H1 (cell line): Measurements from ENCODE around the gene SURF2. TPM values are rescaled to one million over a fixed set of nuclear protein-coding genes. Genes with fewer than 3 reads are reported as not detected.

Experiments
- CTCF ChIA-PET: fragments of 300-600 bp; sonication (Branson Sonifier 250); formaldehyde crosslinking; loops from one replicate; lab custom pipeline; 2021; ENCODE audit not compliant: partially characterized antibody; lab: Charles Lee
- POLR2A ChIA-PET: fragments of 300-600 bp; sonication (Branson Sonifier 250); formaldehyde crosslinking; loops from one replicate; lab custom pipeline; 2021; ENCODE audit warnings: inconsistent platforms; ENCODE audit not compliant: partially characterized antibody; lab: Charles Lee
- DNase-seq, 2 experiments: peaks; one replicate each; pipeline versions ENCODE4 v3.0.0 to v3.0.0-alpha.2; 2010 to 2022; ENCODE audit warnings: low spot score in 2 of 2, low read depth in 1 of 2, mixed read lengths in 1 of 2
- FAIRE-seq: peaks from 2 replicates; lab custom pipeline; 2011; peaks lifted over from hg19 to GRCh38; lab: Jason Lieb, UNC
- H2AFZ ChIP-seq: 2 replicates; pipeline ENCODE4 v1.8.1; 2012; ENCODE audit warnings: low read length, inconsistent platforms
- H2AK5ac ChIP-seq: 2 replicates; pipeline ENCODE4 v1.6.1; 2013; ENCODE audit warnings: low read depth, low read length
- H2BK120ac ChIP-seq: replicated peaks from 2 replicates; pipeline ENCODE3; 2013; ENCODE audit warnings: low read depth, low read length, inconsistent platforms
- H2BK12ac ChIP-seq: 2 replicates; pipeline ENCODE4 v1.6.1; 2013; ENCODE audit warnings: low read depth, low read length
- H2BK15ac ChIP-seq: 2 replicates; pipeline ENCODE4 v1.6.1; 2013; ENCODE audit warnings: low read length
- H2BK20ac ChIP-seq: 2 replicates; pipeline ENCODE4 v1.6.1; 2013; ENCODE audit warnings: low read length
- H2BK5ac ChIP-seq: 2 replicates; pipeline ENCODE4 v1.6.1; 2013; ENCODE audit warnings: low read depth, low read length
- H3K14ac ChIP-seq: 2 replicates; pipeline ENCODE4 v1.6.1; 2013; ENCODE audit warnings: inconsistent platforms; ENCODE audit not compliant: insufficient read length
- H3K18ac ChIP-seq: 2 replicates; pipeline ENCODE4 v1.6.1; 2013; ENCODE audit warnings: low read length; ENCODE audit errors: extremely low read depth
- H3K23ac ChIP-seq: 2 replicates; pipeline ENCODE4 v1.6.1; 2013; ENCODE audit warnings: inconsistent platforms; ENCODE audit not compliant: insufficient read length
- H3K23me2 ChIP-seq: 2 replicates; pipeline ENCODE4 v1.6.1; 2013; ENCODE audit warnings: low read depth, low read length
- H3K27ac ChIP-seq: 2 replicates; pipeline ENCODE4 v1.6.1; 2011; ENCODE audit warnings: low read depth, low read length, inconsistent platforms
- H3K27me3 ChIP-seq, 4 experiments: replicated peaks in 1 of 4; 1 replicate in 1 of 4; 2 replicates in 3 of 4; pipeline versions ENCODE4 v1.6.1 to v1.8.1; 2011 to 2013; ENCODE audit warnings: low read length in 3 of 4, mild to moderate bottlenecking in 3 of 4, inconsistent platforms in 2 of 4, mixed read lengths in 2 of 4, moderate library complexity in 1 of 4; ENCODE audit not compliant: control insufficient read depth in 3 of 4, insufficient read depth in 3 of 4; ENCODE audit errors: extremely low read depth in 1 of 4
- H3K36me3 ChIP-seq, 4 experiments: 2 replicates each; pipeline versions ENCODE4 v1.6.1 to v1.8.1; 2011 to 2013; ENCODE audit warnings: mild to moderate bottlenecking in 4 of 4, low read length in 3 of 4, moderate library complexity in 2 of 4, control low read depth in 1 of 4, inconsistent platforms in 1 of 4; ENCODE audit not compliant: insufficient read depth in 4 of 4, control insufficient read depth in 2 of 4
- H3K4ac ChIP-seq: replicated peaks from 2 replicates; pipeline ENCODE3; 2013; ENCODE audit warnings: low read length, low read depth, mixed read lengths, inconsistent platforms; ENCODE audit not compliant: insufficient read length
- H3K4me1 ChIP-seq, 4 experiments: replicated peaks in 1 of 4; 1 replicate in 1 of 4; 2 replicates in 3 of 4; pipeline versions ENCODE4 v1.6.1 to v1.8.1; 2011 to 2013; ENCODE audit warnings: low read length in 3 of 4, inconsistent platforms in 2 of 4, mixed read lengths in 1 of 4; ENCODE audit not compliant: insufficient read depth in 4 of 4, control insufficient read depth in 3 of 4
- H3K4me2 ChIP-seq, 2 experiments: 2 replicates each; pipeline versions ENCODE4 v1.6.1 to v1.8.1; 2011 to 2013; ENCODE audit warnings: low read depth in 2 of 2, low read length in 2 of 2, control low read depth in 1 of 2, inconsistent platforms in 1 of 2, mild to moderate bottlenecking in 1 of 2; ENCODE audit not compliant: insufficient read depth in 1 of 2
- H3K4me3 ChIP-seq, 4 experiments: fragments of 200-600, 300-600 bp in 1 of 4; sonication (generic), shearing (Covaris generic), sonication (Bioruptor Twin) in 1 of 4; 2 replicates each; pipeline versions ENCODE4 v1.5.1 to v1.8.1; 2011 to 2016; ENCODE audit warnings: low read length in 4 of 4, low read depth in 3 of 4, control low read depth in 2 of 4, inconsistent platforms in 2 of 4, mild to moderate bottlenecking in 2 of 4, mixed read lengths in 1 of 4, moderate library complexity in 1 of 4; ENCODE audit not compliant: insufficient read depth in 2 of 4; ENCODE audit errors: extremely low read depth in 1 of 4
- H3K56ac ChIP-seq: replicated peaks from 2 replicates; pipeline ENCODE3; 2013; ENCODE audit warnings: low read depth, mild to moderate bottlenecking, mixed read lengths, low read length, inconsistent platforms; ENCODE audit not compliant: insufficient read length
- H3K79me1 ChIP-seq: 2 replicates; pipeline ENCODE4 v1.6.1; 2013; ENCODE audit warnings: low read depth, low read length, control low read depth
- H3K79me2 ChIP-seq, 2 experiments: 2 replicates each; pipeline versions ENCODE4 v1.6.1 to v1.8.1; 2012 to 2013; ENCODE audit warnings: low read length in 2 of 2, mild to moderate bottlenecking in 2 of 2, inconsistent platforms in 1 of 2; ENCODE audit not compliant: insufficient read depth in 2 of 2, control insufficient read depth in 1 of 2
- H3K9ac ChIP-seq, 4 experiments: replicated peaks in 1 of 4; 1 replicate in 1 of 4; 2 replicates in 3 of 4; pipeline versions ENCODE4 v1.6.1 to v1.8.1; 2011 to 2013; ENCODE audit warnings: low read depth in 3 of 4, low read length in 3 of 4, control low read depth in 2 of 4, mild to moderate bottlenecking in 2 of 4, moderate library complexity in 2 of 4, inconsistent platforms in 1 of 4; ENCODE audit errors: extremely low read depth in 1 of 4
- H3K9me3 ChIP-seq, 2 experiments: 2 replicates each; pipeline versions ENCODE4 v1.6.1 to v1.8.1; 2012 to 2013; ENCODE audit warnings: mild to moderate bottlenecking in 2 of 2, moderate library complexity in 2 of 2, control low read depth in 1 of 2, inconsistent platforms in 1 of 2, low read depth in 1 of 2, low read length in 1 of 2, mixed read lengths in 1 of 2; ENCODE audit not compliant: insufficient read depth in 2 of 2
- H4K20me1 ChIP-seq, 2 experiments: replicated peaks in 1 of 2; 2 replicates each; pipeline versions ENCODE3 to v1.8.1; 2011 to 2013; ENCODE audit warnings: inconsistent platforms in 2 of 2, low read length in 2 of 2, mild to moderate bottlenecking in 1 of 2; ENCODE audit not compliant: insufficient read depth in 2 of 2, control insufficient read depth in 1 of 2
- H4K5ac ChIP-seq: 2 replicates; pipeline ENCODE4 v1.6.1; 2013; ENCODE audit warnings: low read length, low read depth, mixed read lengths, inconsistent platforms; ENCODE audit not compliant: insufficient read length
- H4K8ac ChIP-seq: 2 replicates; pipeline ENCODE4 v1.8.0; 2013; ENCODE audit warnings: mild to moderate bottlenecking, moderate library complexity, low read length, inconsistent platforms; ENCODE audit not compliant: insufficient read depth; ENCODE audit errors: extremely low read depth
- H4K91ac ChIP-seq: replicated peaks from 2 replicates; pipeline ENCODE3; 2013; ENCODE audit warnings: low read length, mixed read lengths, inconsistent platforms; ENCODE audit not compliant: insufficient read length
- POLR2A ChIP-seq, 2 experiments: IDR thresholded peaks; 1 replicate in 1 of 2; 2 replicates in 1 of 2; pipeline ENCODE4 v1.6.1; 2011; ENCODE audit warnings: low read depth in 2 of 2, low read length in 2 of 2, mild to moderate bottlenecking in 2 of 2; ENCODE audit errors: control extremely low read depth in 1 of 2
- RAD21 ChIP-seq, 2 experiments: IDR thresholded peaks in 1 of 2; conservative IDR thresholded peaks in 1 of 2; 2 replicates each; pipeline ENCODE4 v1.6.1; 2011; ENCODE audit warnings: low read depth in 2 of 2, low read length in 2 of 2, improper control_type of control experiment in 1 of 2, inconsistent platforms in 1 of 2, mild to moderate bottlenecking in 1 of 2, moderate library complexity in 1 of 2
- WGBS, 2 experiments: shearing (Covaris generic) in 1 of 2; methylation state at CpG; one replicate each; pipeline versions ENCODE4 v1.1.6 to v1.1.7; 2013 to 2015; ENCODE audit warnings: low lambda C conversion rate in 2 of 2, mixed read lengths in 2 of 2, inconsistent platforms in 1 of 2, low coverage in 1 of 2, missing lambda C conversion rate in 1 of 2; ENCODE audit not compliant: insufficient replicate concordance in 2 of 2, insufficient coverage in 1 of 2, insufficient read length in 1 of 2; ENCODE audit errors: extremely low coverage in 1 of 2, missing lambda C conversion rate in 1 of 2; 5-methylcytosine and 5-hydroxymethylcytosine counted together
- polyA plus RNA-seq, 7 experiments: library from polyadenylated mRNA; depleted of rRNA in 3 of 7; stranded (reverse) in 5 of 7; unstranded in 2 of 7; fragments of >200 nt in 5 of 7; fragments of 200-250 nt in 2 of 7; gene quantifications; 1 replicate in 5 of 7; 2 replicates in 1 of 7; 4 replicates in 1 of 7; pipeline versions ENCODE4 v1.2.1 to v1.2.3, GENCODE V29; 2011 to 2013; ENCODE audit warnings: missing spikeins in 2 of 7, mixed read lengths in 2 of 7
- total RNA-seq: library from RNA; stranded (reverse); fragmentation: NEBNext Ultra II Directional; extraction: Animal tissue kit (Norgen Biotek cat#: 25700); gene quantifications from 2 replicates; pipeline ENCODE4 v1.2.1, GENCODE V29; 2021

Gene SURF2
- total and polyA plus RNA-seq, 2 of the 8 experiments (the other 6 are each of a cell fraction or from before 2014, with no cell fraction given), result 36.6 to 37.7 TPM

GRCh38 chr9:133346021-133346785 is 10.1 kb upstream of the SURF2 start:
- Histone ChIP-seq H3K56ac (no peak overlapping the region), H3K23me2 (peaks cover 9% of the 10 kb centered on the region; the same call in 1 of the 2 replicates), H3K27me3 (no peaks in the 10 kb centered on the region), H2BK20ac (no peak overlapping the region), H4K8ac (peak overlapping the region; percentile 45), H2BK5ac (peak overlapping the region; percentile 66; the same call in 1 of the 2 replicates), H4K20me1 (peaks cover 12 to 37% of the 10 kb centered on the region in 2 experiments), H3K79me1 (peaks cover 17% of the 10 kb centered on the region), H3K9ac (no peak overlapping the region; a peak in 4 of 7 replicates), H3K9me3 (no peaks in the 10 kb centered on the region), H2BK15ac (no peak overlapping the region), H4K5ac (no peak overlapping the region), H3K36me3 (peaks cover 37 to 71% (median 60%) of the 10 kb centered on the region in 4 experiments), H2AK5ac (no peak overlapping the region), H4K91ac (no peak overlapping the region), H3K23ac (no peak overlapping the region), H3K4me3 (peak overlapping the region; percentile 93 to 100 (median 96); a peak in 7 of 8 replicates), H3K79me2 (peaks cover 9 to 39% of the 10 kb centered on the region in 2 experiments), H3K14ac (no peak overlapping the region), H3K4me1 (peaks cover 0 to 10% (median 7%) of the 10 kb centered on the region in 4 experiments; a peak in 6 of 7 replicates), H2AFZ (no peak overlapping the region), H2BK120ac (no peak overlapping the region), H3K4me2 (peak overlapping the region; percentile 79 to 97), H2BK12ac (no peak overlapping the region), H3K18ac (no peak overlapping the region), H3K4ac (no peak overlapping the region), H3K27ac (no peak overlapping the region)
- 86% methylated on average over 15 of the region's 15 CpGs; no CpG with 5 or more reads in 1 of the 2 experiments for WGBS, 2 experiments
- POLR2A ChIA-PET, result interaction anchor here (0.7 to 16.1 kb wide), 9 partner anchors 8 to 139 kb away, joined by 3 to 461 read pairs (median 5); partner anchors contain the start of genes ADAMTS13, MED22, REXO4 and RPL7A
- CTCF ChIA-PET, result interaction anchor here (0.7 to 3.3 kb wide), 11 partner anchors 10 to 164 kb away, joined by 3 to 22 read pairs (median 3); partner anchors contain the start of genes CACFD1, SURF1 and SURF2
- 0 out of 3 replicates have a peak, but pooled peaks of 1 of the 2 experiments have one; percentile 9 for TF ChIP-seq POLR2A (IDR thresholded peaks at IDR 0.05; ENCODE audit: control extremely low read depth in 1 of 2, low read depth in 2 of 2, low read length in 2 of 2)
- TF ChIP-seq RAD21 (IDR thresholded peaks at IDR 0.05 in 1 of 2, conservative IDR thresholded peaks at IDR 0.05 in 1 of 2; ENCODE audit: low read depth in 2 of 2, low read length in 2 of 2), result no peak
- FAIRE-seq (no peak), DNase-seq (no peak)
